ENCODE data around the gene ENOX1.

Gene ENOX1

DNA sequence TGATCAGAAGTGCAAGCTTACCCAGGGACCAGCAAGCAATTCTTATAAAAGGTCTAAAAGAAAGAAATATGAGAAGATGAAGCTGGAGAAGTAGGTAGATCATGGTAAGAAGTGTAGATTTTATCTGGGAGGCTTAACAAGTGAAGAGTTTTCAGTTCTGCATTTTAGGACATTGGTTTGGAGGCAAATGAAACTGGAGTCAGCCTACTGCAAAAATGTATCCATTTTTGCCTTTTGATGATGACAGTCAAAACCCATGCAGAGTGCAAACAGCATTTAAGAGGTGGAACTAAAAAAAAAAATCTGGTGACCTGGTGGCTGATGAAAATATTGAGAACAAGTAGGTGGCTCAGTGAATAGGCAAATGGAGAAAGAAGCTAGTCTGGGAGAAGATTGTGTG is 546.5 kb downstream of the ENOX1 start:
- Histone ChIP-seq H3K27me3 (ENCODE audit: low read depth, low read length) (no peaks in the 10 kb centered on the region), H3K4me3 (ENCODE audit: low read depth in 1 of 2, low read length in 2 of 2) (no peak overlapping the region), H3K4me1 (ENCODE audit: control insufficient read depth in 1 of 2, insufficient read depth in 2 of 2, low read length in 2 of 2) (no peaks in the 10 kb centered on the region), H3K9me3 (ENCODE audit: control insufficient read depth in 1 of 2, low read length in 2 of 2) (no peaks in the 10 kb centered on the region), H3K36me3 (ENCODE audit: control insufficient read depth in 1 of 2, insufficient read depth in 2 of 2, low read length in 2 of 2) (peaks cover 0 to 4% of the 10 kb centered on the region in 2 donors), H3K27ac (ENCODE audit: low read length) (no peak overlapping the region)

DNA sequence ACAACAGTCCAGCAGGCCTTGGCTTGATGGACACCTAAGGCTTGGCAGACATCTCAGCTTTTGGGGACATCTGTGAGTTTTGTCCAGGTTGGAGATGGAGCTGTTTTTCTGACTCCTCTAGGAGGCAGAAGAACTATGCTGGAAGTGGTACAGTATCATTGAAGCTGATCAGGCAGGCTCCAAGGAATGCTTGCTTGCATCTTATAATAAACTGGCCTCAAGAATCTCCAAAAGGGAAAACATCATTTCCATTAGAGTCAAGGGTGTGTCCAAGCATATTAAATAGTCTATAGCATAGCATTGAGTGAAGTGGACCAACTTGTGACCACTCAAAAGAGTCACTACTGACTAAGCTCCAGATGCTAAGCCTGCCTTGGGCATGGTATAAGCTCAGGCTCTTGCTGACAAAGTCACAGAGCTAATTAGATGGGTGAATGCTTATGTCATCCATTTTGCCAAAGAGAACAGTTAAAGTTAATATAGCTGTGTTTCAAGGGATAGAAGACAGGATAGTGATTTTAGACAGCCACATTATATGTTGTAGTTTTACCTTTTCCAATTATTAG is 547.4 kb downstream of the ENOX1 start:
- Histone ChIP-seq H3K4me3 (ENCODE audit: low read depth in 1 of 2, low read length in 2 of 2) (no peak overlapping the region), H3K27ac (ENCODE audit: low read length) (no peak overlapping the region), H3K9me3 (ENCODE audit: control insufficient read depth in 1 of 2, low read length in 2 of 2) (no peaks in the 10 kb centered on the region), H3K27me3 (ENCODE audit: low read depth, low read length) (no peaks in the 10 kb centered on the region), H3K36me3 (ENCODE audit: control insufficient read depth in 1 of 2, insufficient read depth in 2 of 2, low read length in 2 of 2) (peaks cover 0 to 4% of the 10 kb centered on the region in 2 donors), H3K4me1 (ENCODE audit: control insufficient read depth in 1 of 2, insufficient read depth in 2 of 2, low read length in 2 of 2) (no peaks in the 10 kb centered on the region)

DNA sequence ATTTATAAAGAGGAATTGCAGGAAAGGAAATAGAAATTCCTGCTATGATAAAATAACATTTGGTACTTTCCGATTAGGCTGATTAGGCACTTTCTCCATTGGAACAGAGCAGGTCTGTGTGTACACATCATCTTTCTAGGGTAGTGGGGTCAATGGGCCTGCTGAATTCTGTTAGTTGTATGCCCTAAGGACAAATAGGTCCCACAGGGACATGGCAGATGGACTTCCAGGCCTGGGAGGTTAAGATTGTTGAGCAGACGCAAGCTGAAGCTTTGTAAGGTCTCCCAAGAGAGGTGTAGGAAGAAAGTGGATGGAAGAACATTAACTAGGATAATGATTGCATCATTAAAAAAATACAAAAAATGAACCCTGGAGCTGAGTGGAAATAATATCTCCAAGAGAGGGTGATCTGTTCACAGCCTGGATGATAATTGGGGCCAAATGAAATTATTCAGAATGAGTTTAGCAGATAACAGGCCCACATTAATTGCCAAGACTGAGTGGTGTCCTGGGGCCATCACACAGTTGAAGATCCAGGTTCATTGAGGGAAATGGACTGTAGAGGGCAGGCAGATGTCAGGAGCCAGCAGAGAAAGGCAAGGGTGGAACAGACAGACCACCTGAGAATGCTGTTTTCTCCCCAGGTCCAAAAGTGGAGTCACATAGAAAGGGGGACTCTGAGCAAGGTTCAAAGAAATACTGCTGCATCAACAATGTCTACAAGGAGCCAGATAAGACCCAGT is 548.3 kb downstream of the ENOX1 start:
- no peaks in the 10 kb centered on the region for H3K4me1 ChIP-seq (ENCODE audit: control insufficient read depth in 1 of 2, insufficient read depth in 2 of 2, low read length in 2 of 2)
- H3K27ac ChIP-seq (ENCODE audit: low read length) = no peak overlapping the region
- no peaks in the 10 kb centered on the region for H3K27me3 ChIP-seq (ENCODE audit: low read depth, low read length)
- H3K4me3 ChIP-seq (ENCODE audit: low read depth in 1 of 2, low read length in 2 of 2) = no peak overlapping the region
- peaks cover 0 to 4% of the 10 kb centered on the region in 2 donors for H3K36me3 ChIP-seq (ENCODE audit: control insufficient read depth in 1 of 2, insufficient read depth in 2 of 2, low read length in 2 of 2)
- H3K9me3 ChIP-seq (ENCODE audit: control insufficient read depth in 1 of 2, low read length in 2 of 2) = no peaks in the 10 kb centered on the region

DNA sequence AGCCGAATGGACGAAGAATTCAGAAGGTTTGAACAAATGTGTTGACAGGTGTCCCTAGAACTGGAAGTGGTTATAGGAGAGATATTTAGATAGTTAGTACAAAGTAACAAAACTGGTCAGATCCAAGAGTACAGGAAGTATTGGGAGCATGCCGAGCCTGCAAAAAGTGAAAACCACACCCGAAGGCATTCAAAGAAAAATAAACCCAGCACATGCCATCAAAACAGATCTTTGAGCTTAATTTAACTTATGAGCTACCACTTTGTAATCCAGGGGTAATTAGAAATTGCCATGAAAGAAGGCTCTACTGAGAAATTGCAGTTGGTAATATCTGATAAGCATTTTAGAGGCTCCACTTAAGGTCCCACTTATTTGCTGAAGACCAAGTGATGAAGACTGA is 549.2 kb downstream of the ENOX1 start:
- Histone ChIP-seq H3K27me3 (ENCODE audit: low read depth, low read length) (no peaks in the 10 kb centered on the region), H3K4me3 (ENCODE audit: low read depth in 1 of 2, low read length in 2 of 2) (no peak overlapping the region), H3K36me3 (ENCODE audit: control insufficient read depth in 1 of 2, insufficient read depth in 2 of 2, low read length in 2 of 2) (peaks cover 0 to 4% of the 10 kb centered on the region in 2 donors), H3K9me3 (ENCODE audit: control insufficient read depth in 1 of 2, low read length in 2 of 2) (no peaks in the 10 kb centered on the region), H3K27ac (ENCODE audit: low read length) (no peak overlapping the region), H3K4me1 (ENCODE audit: control insufficient read depth in 1 of 2, insufficient read depth in 2 of 2, low read length in 2 of 2) (no peaks in the 10 kb centered on the region)

DNA sequence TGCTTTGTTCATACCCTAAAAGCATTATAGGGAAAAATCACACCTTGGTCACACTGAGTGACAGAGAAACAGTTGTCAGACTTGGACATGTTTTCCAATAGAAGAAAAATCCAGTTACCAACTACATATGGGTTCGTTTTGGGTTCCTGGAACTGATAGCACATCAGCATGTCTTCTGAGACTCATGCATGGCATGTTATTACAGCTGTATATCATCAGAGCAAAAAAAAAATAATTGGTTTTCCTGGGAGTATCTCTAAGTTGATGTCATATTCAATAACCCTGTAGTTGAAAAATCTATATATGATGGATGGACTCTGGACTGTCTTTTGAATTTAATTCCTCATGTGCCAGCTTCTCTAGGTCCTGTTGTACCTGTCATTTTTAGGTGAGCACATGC is 551.7 kb downstream of the ENOX1 start:
- Histone ChIP-seq H3K27ac (ENCODE audit: low read length) (no peak overlapping the region), H3K9me3 (ENCODE audit: control insufficient read depth in 1 of 2, low read length in 2 of 2) (no peaks in the 10 kb centered on the region), H3K4me3 (ENCODE audit: low read depth in 1 of 2, low read length in 2 of 2) (no peak overlapping the region), H3K36me3 (ENCODE audit: control insufficient read depth in 1 of 2, insufficient read depth in 2 of 2, low read length in 2 of 2) (peaks cover 0 to 4% of the 10 kb centered on the region in 2 donors), H3K4me1 (ENCODE audit: control insufficient read depth in 1 of 2, insufficient read depth in 2 of 2, low read length in 2 of 2) (no peaks in the 10 kb centered on the region), H3K27me3 (ENCODE audit: low read depth, low read length) (no peaks in the 10 kb centered on the region)

DNA sequence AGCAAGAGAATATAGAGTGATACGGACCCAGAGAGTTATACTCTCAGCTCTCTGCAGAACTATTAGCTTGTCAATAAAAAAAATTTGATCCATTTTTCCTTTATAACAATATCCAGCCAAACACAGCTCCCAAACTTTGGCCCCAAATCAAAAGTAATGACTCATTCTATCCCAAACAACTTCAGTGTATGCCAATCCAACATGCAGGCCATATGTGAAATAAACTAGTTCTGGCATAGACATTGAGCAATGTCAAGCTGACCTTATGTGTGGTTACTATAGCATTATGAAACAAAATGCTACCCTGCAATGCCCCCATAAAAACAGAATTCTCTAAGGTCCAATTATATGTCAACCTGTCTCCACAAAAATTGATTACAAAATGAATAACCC is 553.9 kb downstream of the ENOX1 start:
- Histone ChIP-seq H3K9me3 (ENCODE audit: control insufficient read depth in 1 of 2, low read length in 2 of 2) (no peaks in the 10 kb centered on the region), H3K36me3 (ENCODE audit: control insufficient read depth in 1 of 2, insufficient read depth in 2 of 2, low read length in 2 of 2) (peaks cover 0 to 4% of the 10 kb centered on the region in 2 donors), H3K4me3 (ENCODE audit: low read depth in 1 of 2, low read length in 2 of 2) (no peak overlapping the region), H3K27ac (ENCODE audit: low read length) (no peak overlapping the region), H3K4me1 (ENCODE audit: control insufficient read depth in 1 of 2, insufficient read depth in 2 of 2, low read length in 2 of 2) (no peaks in the 10 kb centered on the region), H3K27me3 (ENCODE audit: low read depth, low read length) (no peaks in the 10 kb centered on the region)

DNA sequence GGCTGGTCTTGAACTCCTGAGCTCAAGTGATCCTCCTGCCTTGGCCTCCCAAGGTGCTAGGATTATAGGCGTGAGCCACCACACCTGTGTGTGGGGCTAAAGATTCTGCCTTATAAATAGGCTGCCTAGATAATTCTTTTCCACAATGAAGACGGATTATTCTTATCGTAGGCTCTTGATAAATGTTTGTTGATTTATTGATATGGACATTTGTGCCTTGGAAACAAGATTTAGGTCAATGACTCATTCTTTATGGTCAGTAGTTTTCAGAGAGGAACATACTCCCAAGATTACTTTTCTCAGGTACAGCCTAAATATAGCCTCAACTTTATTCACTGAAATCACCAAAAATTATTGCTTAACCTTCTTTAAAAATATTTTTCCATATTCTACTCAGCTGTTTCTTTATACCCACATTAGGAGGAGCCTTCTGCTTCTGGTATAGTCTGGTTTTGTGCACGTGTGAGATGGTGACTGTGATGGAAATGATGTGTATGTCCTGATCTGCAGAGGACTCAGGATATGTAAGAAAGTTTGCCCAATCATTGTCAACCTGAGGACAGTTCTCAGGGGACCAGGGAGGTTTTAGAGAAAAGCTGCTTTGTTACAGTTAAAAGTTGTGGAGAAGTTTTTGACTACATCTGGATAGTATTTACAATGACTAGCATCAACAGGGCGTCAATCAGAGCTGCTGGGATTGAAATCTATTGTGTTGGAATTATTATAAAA is 554.5 kb downstream of the ENOX1 start:
- no peak overlapping the region for H3K4me3 ChIP-seq (ENCODE audit: low read depth in 1 of 2, low read length in 2 of 2)

DNA sequence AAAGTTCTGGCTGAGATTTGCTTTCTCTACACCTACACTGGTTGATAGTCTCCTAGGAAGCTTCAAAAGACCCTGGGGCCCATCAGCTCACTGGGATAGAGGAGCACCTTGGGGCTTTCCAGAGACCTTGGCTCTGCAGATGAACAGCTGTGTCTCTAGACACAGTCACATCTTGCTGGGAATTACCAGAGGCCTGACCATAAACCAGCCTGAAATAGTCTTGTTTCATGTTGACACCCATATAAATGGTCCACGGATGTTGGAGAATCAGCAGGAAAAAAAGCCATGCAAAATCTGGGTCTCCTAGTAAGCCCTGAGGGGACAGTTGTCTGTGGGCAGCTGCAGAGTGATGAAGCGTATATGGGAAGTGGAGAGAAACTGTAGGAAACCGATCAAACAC is 555.8 kb downstream of the ENOX1 start:
- Histone ChIP-seq H3K4me3 (ENCODE audit: low read depth in 1 of 2, low read length in 2 of 2) (no peak overlapping the region), H3K36me3 (ENCODE audit: control insufficient read depth in 1 of 2, insufficient read depth in 2 of 2, low read length in 2 of 2) (peaks cover 0 to 3% of the 10 kb centered on the region in 2 donors), H3K27me3 (ENCODE audit: low read depth, low read length) (no peaks in the 10 kb centered on the region), H3K4me1 (ENCODE audit: control insufficient read depth in 1 of 2, insufficient read depth in 2 of 2, low read length in 2 of 2) (no peaks in the 10 kb centered on the region), H3K9me3 (ENCODE audit: control insufficient read depth in 1 of 2, low read length in 2 of 2) (no peaks in the 10 kb centered on the region), H3K27ac (ENCODE audit: low read length) (no peak overlapping the region)

More for the DNA sequence above, 554.5 kb downstream of the ENOX1 start:
- H3K4me1 ChIP-seq (ENCODE audit: control insufficient read depth in 1 of 2, insufficient read depth in 2 of 2, low read length in 2 of 2) = no peaks in the 10 kb centered on the region
- no peak overlapping the region for H3K27ac ChIP-seq (ENCODE audit: low read length)
- H3K36me3 ChIP-seq (ENCODE audit: control insufficient read depth in 1 of 2, insufficient read depth in 2 of 2, low read length in 2 of 2) = peaks cover 0 to 4% of the 10 kb centered on the region in 2 donors
- no peaks in the 10 kb centered on the region for H3K27me3 ChIP-seq (ENCODE audit: low read depth, low read length)
- H3K9me3 ChIP-seq (ENCODE audit: control insufficient read depth in 1 of 2, low read length in 2 of 2) = no peaks in the 10 kb centered on the region

DNA sequence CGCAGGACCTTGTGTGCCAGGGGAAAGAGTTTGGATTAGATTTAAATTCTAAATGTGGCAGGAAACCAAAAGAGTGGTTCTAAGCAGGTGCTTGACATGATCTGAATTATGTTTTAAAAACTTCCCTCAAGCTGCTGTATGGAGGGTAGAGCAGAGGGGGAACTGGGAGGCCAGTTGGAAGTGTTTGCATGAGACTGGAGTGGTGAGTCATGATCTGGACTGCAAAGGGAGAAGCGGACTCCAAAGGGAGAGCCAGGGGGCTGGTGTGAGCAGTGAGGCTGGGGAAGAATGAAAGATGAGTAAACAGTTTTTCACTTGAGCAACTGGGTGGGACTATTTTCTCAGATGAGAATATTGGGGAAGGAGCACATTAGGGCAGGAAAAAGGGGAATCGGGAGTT is 557.3 kb downstream of the ENOX1 start:
- Histone ChIP-seq H3K4me1 (ENCODE audit: control insufficient read depth in 1 of 2, insufficient read depth in 2 of 2, low read length in 2 of 2) (no peaks in the 10 kb centered on the region), H3K9me3 (ENCODE audit: control insufficient read depth in 1 of 2, low read length in 2 of 2) (no peaks in the 10 kb centered on the region), H3K27me3 (ENCODE audit: low read depth, low read length) (no peaks in the 10 kb centered on the region), H3K27ac (ENCODE audit: low read length) (no peak overlapping the region), H3K36me3 (ENCODE audit: control insufficient read depth in 1 of 2, insufficient read depth in 2 of 2, low read length in 2 of 2) (no peaks in the 10 kb centered on the region), H3K4me3 (ENCODE audit: low read depth in 1 of 2, low read length in 2 of 2) (no peak overlapping the region)

DNA sequence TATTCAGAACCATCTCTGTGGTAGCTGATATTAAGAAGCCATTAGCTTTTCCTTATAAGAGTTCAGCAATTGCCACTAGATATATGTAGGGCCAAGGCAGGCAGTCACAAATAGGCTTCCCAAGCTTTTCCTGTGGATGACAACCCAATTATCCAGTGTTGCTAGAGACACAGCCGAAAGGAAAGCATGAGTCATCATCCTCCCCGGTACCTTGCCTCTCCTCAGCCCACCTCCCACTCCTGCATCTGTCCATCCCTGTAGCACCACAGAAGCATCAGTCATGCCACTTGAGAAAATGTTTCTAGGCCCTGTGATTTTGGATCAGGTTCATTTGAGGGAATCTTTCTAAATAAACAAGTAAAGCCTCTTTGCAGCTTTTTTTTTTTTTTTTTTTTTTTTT is 559.1 kb downstream of the ENOX1 start:
- H3K9me3 ChIP-seq (ENCODE audit: control insufficient read depth in 1 of 2, low read length in 2 of 2) = no peaks in the 10 kb centered on the region
- H3K36me3 ChIP-seq (ENCODE audit: control insufficient read depth in 1 of 2, insufficient read depth in 2 of 2, low read length in 2 of 2) = no peaks in the 10 kb centered on the region
- H3K4me1 ChIP-seq (ENCODE audit: control insufficient read depth in 1 of 2, insufficient read depth in 2 of 2, low read length in 2 of 2) = no peaks in the 10 kb centered on the region
- H3K27ac ChIP-seq (ENCODE audit: low read length) = no peak overlapping the region
- no peaks in the 10 kb centered on the region for H3K27me3 ChIP-seq (ENCODE audit: low read depth, low read length)
- H3K4me3 ChIP-seq (ENCODE audit: low read depth in 1 of 2, low read length in 2 of 2) = no peak overlapping the region

DNA sequence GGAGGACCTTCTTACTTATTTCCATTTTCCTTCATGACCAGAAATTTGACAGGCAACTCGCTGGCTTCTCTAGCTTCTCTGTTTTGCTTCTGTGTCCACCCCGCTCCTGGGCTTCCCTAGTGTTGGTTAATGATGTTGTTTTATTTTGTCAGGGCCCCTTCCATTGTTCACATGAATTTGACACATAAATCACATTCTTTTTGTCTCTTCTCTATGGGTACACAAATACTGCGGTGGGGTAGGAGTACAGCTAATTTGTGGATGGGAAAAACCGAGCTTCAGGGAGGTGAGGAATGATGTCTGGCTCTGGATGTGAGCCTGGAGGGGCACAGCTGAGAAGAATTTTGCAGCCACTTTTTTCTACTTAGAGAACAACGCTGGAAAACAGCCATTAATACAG is 563.6 kb downstream of the ENOX1 start:
- Histone ChIP-seq H3K4me3 (ENCODE audit: low read depth in 1 of 2, low read length in 2 of 2) (no peak overlapping the region), H3K27ac (ENCODE audit: low read length) (no peak overlapping the region), H3K4me1 (ENCODE audit: control insufficient read depth in 1 of 2, insufficient read depth in 2 of 2, low read length in 2 of 2) (no peaks in the 10 kb centered on the region), H3K9me3 (ENCODE audit: control insufficient read depth in 1 of 2, low read length in 2 of 2) (no peaks in the 10 kb centered on the region), H3K27me3 (ENCODE audit: low read depth, low read length) (no peaks in the 10 kb centered on the region), H3K36me3 (ENCODE audit: control insufficient read depth in 1 of 2, insufficient read depth in 2 of 2, low read length in 2 of 2) (no peaks in the 10 kb centered on the region)

All from muscle layer of duodenum (tissue), 2 donors.